ENCODE data around the gene CRTC1.

DNA sequence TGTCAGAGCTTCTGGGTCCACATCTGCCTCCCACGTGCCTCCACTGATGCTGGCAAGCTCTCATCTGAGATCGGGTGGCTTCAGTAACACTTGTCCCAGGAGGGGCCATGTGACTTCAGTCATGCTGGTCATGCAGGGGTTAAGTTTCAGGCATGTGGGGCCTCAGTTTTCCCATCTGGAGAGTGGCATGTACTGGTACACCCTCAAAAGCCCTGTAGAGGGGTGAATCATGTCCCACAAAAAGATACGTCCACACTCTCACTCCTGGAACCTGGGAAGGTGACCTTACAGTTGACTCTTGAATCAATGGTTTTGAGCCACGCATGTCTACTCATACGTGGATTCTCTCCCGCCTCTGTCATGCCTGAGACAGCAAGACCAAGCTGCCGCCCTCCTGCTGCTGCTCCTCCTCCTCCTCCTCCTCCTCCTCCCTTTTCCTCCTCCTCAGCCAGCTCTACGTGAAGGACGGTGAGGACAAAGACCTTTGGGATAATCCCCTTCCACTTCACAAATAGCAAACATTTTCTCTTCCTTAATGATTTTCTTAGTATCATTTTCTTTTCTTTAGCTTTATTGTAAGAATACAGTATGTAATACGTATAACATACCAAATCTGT lies 54.0 kb downstream of the CRTC1 start:
- no peak for TF ChIP-seq SUZ12 (IDR thresholded peaks at IDR 0.05)
- no peak for TF ChIP-seq ELF4 (IDR thresholded peaks at IDR 0.05)
- TF ChIP-seq L3MBTL2 (conservative IDR thresholded peaks at IDR 0.05): no peak
- no peak for TF ChIP-seq FOXK2 (IDR thresholded peaks at IDR 0.05)
- TF ChIP-seq FOXA1 (IDR thresholded peaks at IDR 0.05): no peak
- TF ChIP-seq SP1 (IDR thresholded peaks at IDR 0.05): no peak
